GM12875 (cell line): ENCODE results near the gene GPC5.

Experiments
- H3K4me3 ChIP-seq: one replicate; pipeline ENCODE4 v1.5.1; 2011; ENCODE audit warnings: low read depth, low read length, control low read depth
- CTCF ChIP-seq: IDR thresholded peaks from 2 replicates; pipeline ENCODE4 v1.5.1; 2011; ENCODE audit warnings: low read depth, mild to moderate bottlenecking, control low read depth, inconsistent platforms, low read length, moderate library complexity, borderline replicate concordance; ENCODE audit not compliant: insufficient read depth

Gene GPC5

GRCh38 chr13:91902291-91902690, 503.9 kb downstream of the GPC5 start:
- TF ChIP-seq CTCF: no peak

GRCh38 chr13:91904005-91904404, 505.6 kb downstream of the GPC5 start:
- TF ChIP-seq CTCF: no peak
- H3K4me3 ChIP-seq: no peak overlapping the region

More at GRCh38 chr13:91902291-91902690, 503.9 kb downstream of the GPC5 start:
- no peak overlapping the region for H3K4me3 ChIP-seq

- no peak for TF ChIP-seq CTCF
- H3K4me3 ChIP-seq: no peak overlapping the region
These were observed 506.2 kb downstream of the GPC5 start for GRCh38 chr13:91904597-91904996.

GRCh38 chr13:91907398-91907797, 509.0 kb downstream of the GPC5 start:
- no peak for TF ChIP-seq CTCF
- H3K4me3 ChIP-seq: no peak overlapping the region

- TF ChIP-seq CTCF: no peak
- H3K4me3 ChIP-seq: no peak overlapping the region
These were observed 511.2 kb downstream of the GPC5 start for GRCh38 chr13:91909617-91910016.

- no peak overlapping the region for H3K4me3 ChIP-seq
- no peak for TF ChIP-seq CTCF
These were observed 524.7 kb downstream of the GPC5 start for GRCh38 chr13:91922969-91923592.

GRCh38 chr13:91930687-91931086, 532.3 kb downstream of the GPC5 start:
- TF ChIP-seq CTCF: no peak
- H3K4me3 ChIP-seq: no peak overlapping the region
